ENCODE data around the gene TSPAN11.

Gene TSPAN11

DNA sequence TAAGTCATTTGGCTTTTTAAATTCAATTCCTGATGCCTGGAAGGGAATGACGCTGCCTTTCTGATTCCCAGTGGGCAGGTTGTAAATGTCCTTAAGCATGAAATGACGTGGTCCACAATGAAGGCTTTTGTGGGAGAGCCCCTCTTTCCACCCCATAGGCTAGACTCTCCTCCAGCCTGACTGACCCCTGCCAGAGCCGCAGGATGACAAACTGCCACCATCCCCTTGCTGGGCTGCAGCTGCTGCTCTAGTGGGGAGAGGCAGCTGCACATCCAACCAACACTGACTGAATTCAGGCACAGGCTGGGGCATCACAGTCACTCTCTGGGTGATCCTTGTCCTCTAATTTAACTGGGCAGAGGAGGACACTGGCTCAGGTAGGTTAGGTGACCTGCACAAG is 6.3 kb downstream of the TSPAN11 start:
- no peaks in the 10 kb centered on the region for H3K36me3 ChIP-seq (ENCODE audit: control insufficient read depth in 2 of 2, insufficient read depth in 2 of 2, low read length in 2 of 2)
- no peak overlapping the region for H3K4me3 ChIP-seq (ENCODE audit: low read length in 2 of 2)

DNA sequence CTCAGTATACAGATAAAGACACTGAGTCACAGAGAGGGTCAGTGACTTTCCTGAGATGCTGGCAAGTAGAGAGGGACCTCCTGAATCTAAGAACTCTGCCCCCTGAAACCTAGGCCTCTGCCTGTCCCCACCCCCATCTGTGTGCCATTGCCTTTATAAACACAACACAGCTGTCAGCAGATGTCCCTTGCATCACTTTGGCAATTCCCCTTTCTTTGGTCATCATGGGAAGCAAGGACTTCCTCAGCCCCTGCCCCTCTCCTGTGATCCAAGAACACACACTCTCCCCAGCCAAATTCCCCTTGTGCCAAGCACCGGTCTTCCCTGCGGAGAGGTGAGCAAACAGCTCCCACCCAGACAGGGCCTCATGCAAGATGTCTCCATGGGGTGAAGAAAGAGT is 8.3 kb downstream of the TSPAN11 start:
- no peak overlapping the region for H3K9ac ChIP-seq (ENCODE audit: low read depth in 1 of 2, low read length in 2 of 2)
- peaks cover 0 to 2% of the 10 kb centered on the region in 2 donors for H3K27me3 ChIP-seq (ENCODE audit: control insufficient read depth in 2 of 2, insufficient read depth in 2 of 2, low read length in 2 of 2)
- no peaks in the 10 kb centered on the region for H3K4me1 ChIP-seq (ENCODE audit: control insufficient read depth in 2 of 2, insufficient read depth in 2 of 2, low read length in 2 of 2)
- no peak overlapping the region for H3K27ac ChIP-seq (ENCODE audit: low read depth in 2 of 2, low read length in 2 of 2)
- H3K4me3 ChIP-seq (ENCODE audit: low read length in 2 of 2), result no peak overlapping the region
- no peaks in the 10 kb centered on the region for H3K9me3 ChIP-seq (ENCODE audit: control insufficient read depth in 2 of 2, low read length in 2 of 2)
- no peaks in the 10 kb centered on the region for H3K36me3 ChIP-seq (ENCODE audit: control insufficient read depth in 2 of 2, insufficient read depth in 2 of 2, low read length in 2 of 2)

More for the DNA sequence above, 6.3 kb downstream of the TSPAN11 start:
- Histone ChIP-seq H3K9ac (ENCODE audit: low read depth in 1 of 2, low read length in 2 of 2) (no peak overlapping the region), H3K27me3 (ENCODE audit: control insufficient read depth in 2 of 2, insufficient read depth in 2 of 2, low read length in 2 of 2) (peaks cover 0 to 6% of the 10 kb centered on the region in 2 donors), H3K4me1 (ENCODE audit: control insufficient read depth in 2 of 2, insufficient read depth in 2 of 2, low read length in 2 of 2) (no peaks in the 10 kb centered on the region), H3K27ac (ENCODE audit: low read depth in 2 of 2, low read length in 2 of 2) (no peak overlapping the region), H3K9me3 (ENCODE audit: control insufficient read depth in 2 of 2, low read length in 2 of 2) (no peaks in the 10 kb centered on the region)

DNA sequence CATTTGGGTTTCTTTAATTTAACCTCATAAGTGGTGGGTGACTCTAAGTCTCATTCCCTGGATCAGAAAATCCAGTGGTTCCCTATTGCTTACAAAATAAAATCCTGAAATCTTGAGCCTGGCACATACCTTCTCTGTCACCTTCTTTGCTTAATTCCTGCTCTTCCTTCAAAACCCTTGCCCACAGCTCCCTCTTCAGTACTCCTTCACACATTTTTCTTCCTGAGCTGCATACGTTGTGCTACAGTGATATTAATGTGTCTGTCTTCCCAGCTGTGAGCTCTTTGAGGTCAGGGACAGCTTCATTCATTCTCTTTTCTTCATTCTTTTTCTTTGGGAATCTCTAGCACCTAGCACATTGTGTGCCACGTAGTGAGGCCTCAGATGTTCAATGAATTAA is 9.5 kb downstream of the TSPAN11 start:
- Histone ChIP-seq H3K27ac (ENCODE audit: low read depth in 2 of 2, low read length in 2 of 2) (no peak overlapping the region), H3K9ac (ENCODE audit: low read depth in 1 of 2, low read length in 2 of 2) (no peak overlapping the region), H3K36me3 (ENCODE audit: control insufficient read depth in 2 of 2, insufficient read depth in 2 of 2, low read length in 2 of 2) (no peaks in the 10 kb centered on the region), H3K9me3 (ENCODE audit: control insufficient read depth in 2 of 2, low read length in 2 of 2) (no peaks in the 10 kb centered on the region), H3K4me1 (ENCODE audit: control insufficient read depth in 2 of 2, insufficient read depth in 2 of 2, low read length in 2 of 2) (no peaks in the 10 kb centered on the region), H3K4me3 (ENCODE audit: low read length in 2 of 2) (no peak overlapping the region), H3K27me3 (ENCODE audit: control insufficient read depth in 2 of 2, insufficient read depth in 2 of 2, low read length in 2 of 2) (peaks cover 0 to 2% of the 10 kb centered on the region in 2 donors)

DNA sequence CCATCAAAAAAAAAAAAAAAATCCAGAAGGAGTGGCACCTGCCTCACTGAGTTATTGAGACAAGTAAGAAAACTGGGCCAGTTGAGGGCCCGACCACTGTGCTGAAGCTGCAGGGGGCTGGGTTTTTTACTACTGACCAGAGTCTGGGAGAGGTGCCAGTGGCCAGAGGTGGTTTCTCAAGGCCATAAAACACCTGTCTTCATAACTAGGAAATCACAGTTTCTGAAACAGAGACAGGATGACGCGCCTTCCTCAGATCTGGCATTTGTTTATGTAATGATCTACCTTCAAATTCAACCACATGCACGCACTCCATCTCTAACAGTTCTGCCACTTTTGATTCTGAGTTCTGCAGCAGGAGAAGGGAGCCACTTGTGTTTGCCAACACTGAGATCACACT is 12.7 kb downstream of the TSPAN11 start:
- no peaks in the 10 kb centered on the region for H3K9me3 ChIP-seq (ENCODE audit: control insufficient read depth in 2 of 2, low read length in 2 of 2)
- H3K36me3 ChIP-seq (ENCODE audit: control insufficient read depth in 2 of 2, insufficient read depth in 2 of 2, low read length in 2 of 2), result no peaks in the 10 kb centered on the region
- no peaks in the 10 kb centered on the region for H3K4me1 ChIP-seq (ENCODE audit: control insufficient read depth in 2 of 2, insufficient read depth in 2 of 2, low read length in 2 of 2)
- H3K4me3 ChIP-seq (ENCODE audit: low read length in 2 of 2), result no peak overlapping the region
- H3K27ac ChIP-seq (ENCODE audit: low read depth in 2 of 2, low read length in 2 of 2), result no peak overlapping the region
- no peaks in the 10 kb centered on the region for H3K27me3 ChIP-seq (ENCODE audit: control insufficient read depth in 2 of 2, insufficient read depth in 2 of 2, low read length in 2 of 2)
- no peak overlapping the region for H3K9ac ChIP-seq (ENCODE audit: low read depth in 1 of 2, low read length in 2 of 2)

DNA sequence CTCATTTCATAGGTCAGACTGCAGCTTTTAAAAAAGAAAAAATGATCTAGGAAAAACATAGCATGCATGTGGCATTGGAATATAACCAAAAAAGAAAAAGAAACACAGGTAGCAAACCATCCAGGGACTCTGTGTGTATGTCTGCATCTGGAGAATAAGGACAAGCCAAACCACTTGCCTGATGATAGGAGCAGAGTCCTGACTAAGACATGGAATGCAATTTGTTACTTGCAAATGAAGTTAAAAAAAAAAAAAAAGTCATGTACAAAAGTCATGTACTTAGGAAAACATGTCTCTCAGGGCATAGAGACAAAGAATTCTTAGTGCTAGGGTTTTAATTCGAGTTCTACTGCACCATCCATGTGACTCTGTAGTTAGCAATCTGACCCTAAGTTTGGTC is 15.9 kb downstream of the TSPAN11 start:
- Histone ChIP-seq H3K36me3 (ENCODE audit: control insufficient read depth in 2 of 2, insufficient read depth in 2 of 2, low read length in 2 of 2) (no peaks in the 10 kb centered on the region), H3K27me3 (ENCODE audit: control insufficient read depth in 2 of 2, insufficient read depth in 2 of 2, low read length in 2 of 2) (no peaks in the 10 kb centered on the region), H3K27ac (ENCODE audit: low read depth in 2 of 2, low read length in 2 of 2) (no peak overlapping the region), H3K9me3 (ENCODE audit: control insufficient read depth in 2 of 2, low read length in 2 of 2) (no peaks in the 10 kb centered on the region), H3K4me1 (ENCODE audit: control insufficient read depth in 2 of 2, insufficient read depth in 2 of 2, low read length in 2 of 2) (no peaks in the 10 kb centered on the region), H3K9ac (ENCODE audit: low read depth in 1 of 2, low read length in 2 of 2) (no peak overlapping the region), H3K4me3 (ENCODE audit: low read length in 2 of 2) (no peak overlapping the region)

DNA sequence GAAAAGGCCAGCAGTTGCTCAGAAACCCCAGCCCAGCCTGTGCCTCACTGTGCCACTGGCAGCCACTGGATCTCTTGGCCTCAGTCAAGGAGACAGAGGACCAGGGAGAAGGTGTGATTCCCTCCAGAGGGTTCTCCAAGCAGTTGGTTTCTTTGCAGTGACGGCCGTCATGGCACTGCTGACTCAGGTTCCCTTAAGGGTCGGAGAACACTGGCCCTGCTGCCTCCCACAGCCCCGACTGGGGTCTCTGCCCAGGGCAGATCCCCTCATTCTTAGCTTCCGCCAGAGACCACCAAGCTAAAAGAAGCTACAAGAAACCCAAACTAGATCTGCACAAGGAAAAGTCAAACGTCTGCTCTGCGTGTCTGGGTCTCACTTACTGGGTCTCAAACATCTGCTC is 16.4 kb downstream of the TSPAN11 start:
- no peak overlapping the region for H3K9ac ChIP-seq (ENCODE audit: low read depth in 1 of 2, low read length in 2 of 2)
- no peak overlapping the region for H3K4me3 ChIP-seq (ENCODE audit: low read length in 2 of 2)
- no peaks in the 10 kb centered on the region for H3K9me3 ChIP-seq (ENCODE audit: control insufficient read depth in 2 of 2, low read length in 2 of 2)
- no peak overlapping the region for H3K27ac ChIP-seq (ENCODE audit: low read depth in 2 of 2, low read length in 2 of 2)
- H3K4me1 ChIP-seq (ENCODE audit: control insufficient read depth in 2 of 2, insufficient read depth in 2 of 2, low read length in 2 of 2), result no peaks in the 10 kb centered on the region
- no peaks in the 10 kb centered on the region for H3K36me3 ChIP-seq (ENCODE audit: control insufficient read depth in 2 of 2, insufficient read depth in 2 of 2, low read length in 2 of 2)
- H3K27me3 ChIP-seq (ENCODE audit: control insufficient read depth in 2 of 2, insufficient read depth in 2 of 2, low read length in 2 of 2), result no peaks in the 10 kb centered on the region

DNA sequence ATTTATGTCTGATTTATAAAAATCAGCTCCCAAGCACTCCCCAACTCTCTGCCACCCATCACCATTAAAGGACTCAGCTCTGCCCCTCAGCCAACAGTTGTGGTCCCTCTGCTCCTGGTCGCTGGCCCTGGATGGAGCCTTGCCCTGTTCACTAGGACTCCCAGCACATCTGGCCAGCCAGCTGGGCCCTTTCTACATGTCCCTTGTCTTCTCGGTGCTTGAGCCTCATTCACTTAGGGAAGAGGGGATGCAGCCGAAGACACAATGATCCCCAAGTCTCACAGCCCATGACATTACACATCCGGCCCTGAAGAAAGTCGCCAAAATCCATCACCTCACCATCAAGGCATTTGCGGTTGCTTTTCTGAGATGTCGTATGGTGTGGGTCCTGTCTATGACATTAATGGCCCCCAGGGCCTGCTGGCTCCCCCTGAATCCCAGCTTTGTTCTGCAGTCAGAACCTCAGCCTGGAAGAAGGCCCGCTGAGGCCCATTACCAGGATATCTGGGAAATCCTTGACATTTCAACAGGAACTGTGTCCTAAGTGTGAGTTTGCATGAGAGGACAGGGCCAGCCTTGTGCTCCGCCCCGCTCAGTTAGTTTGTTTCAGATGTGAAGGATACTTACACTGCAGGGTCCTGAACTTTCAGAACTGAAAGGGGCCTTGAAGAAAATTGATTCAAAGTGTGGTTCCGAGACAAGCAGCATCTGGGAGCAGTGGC is 19.1 kb downstream of the TSPAN11 start:
- H3K9ac ChIP-seq (ENCODE audit: low read depth in 1 of 2, low read length in 2 of 2), result no peak overlapping the region
- no peak overlapping the region for H3K4me3 ChIP-seq (ENCODE audit: low read length in 2 of 2)
- no peak overlapping the region for H3K27ac ChIP-seq (ENCODE audit: low read depth in 2 of 2, low read length in 2 of 2)
- H3K36me3 ChIP-seq (ENCODE audit: control insufficient read depth in 2 of 2, insufficient read depth in 2 of 2, low read length in 2 of 2), result no peaks in the 10 kb centered on the region
- H3K9me3 ChIP-seq (ENCODE audit: control insufficient read depth in 2 of 2, low read length in 2 of 2), result no peaks in the 10 kb centered on the region
- H3K4me1 ChIP-seq (ENCODE audit: control insufficient read depth in 2 of 2, insufficient read depth in 2 of 2, low read length in 2 of 2), result no peaks in the 10 kb centered on the region
- H3K27me3 ChIP-seq (ENCODE audit: control insufficient read depth in 2 of 2, insufficient read depth in 2 of 2, low read length in 2 of 2), result no peaks in the 10 kb centered on the region

DNA sequence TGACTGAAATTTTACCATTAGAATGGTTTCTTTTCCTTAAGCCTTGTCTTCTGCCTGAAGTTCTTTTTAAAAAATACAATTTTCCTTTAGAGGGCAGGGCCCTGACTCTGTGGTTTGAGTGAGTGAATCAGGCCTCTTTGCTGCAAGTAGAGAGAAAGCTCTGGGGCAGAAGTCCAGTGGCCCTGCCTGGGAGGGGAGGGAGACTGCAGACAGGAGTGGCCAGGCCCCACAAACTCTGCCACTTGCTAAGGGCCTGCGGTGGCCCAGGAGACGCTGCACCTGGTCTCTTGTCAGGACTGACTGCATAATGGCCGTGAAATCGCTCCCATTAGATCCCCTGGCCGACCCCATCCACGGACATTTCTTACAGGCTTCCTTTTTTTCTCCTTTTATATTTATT is 25.5 kb downstream of the TSPAN11 start:
- no peaks in the 10 kb centered on the region for H3K4me1 ChIP-seq (ENCODE audit: control insufficient read depth in 2 of 2, insufficient read depth in 2 of 2, low read length in 2 of 2)
- no peaks in the 10 kb centered on the region for H3K9me3 ChIP-seq (ENCODE audit: control insufficient read depth in 2 of 2, low read length in 2 of 2)
- no peaks in the 10 kb centered on the region for H3K36me3 ChIP-seq (ENCODE audit: control insufficient read depth in 2 of 2, insufficient read depth in 2 of 2, low read length in 2 of 2)
- no peaks in the 10 kb centered on the region for H3K27me3 ChIP-seq (ENCODE audit: control insufficient read depth in 2 of 2, insufficient read depth in 2 of 2, low read length in 2 of 2)
- H3K27ac ChIP-seq (ENCODE audit: low read depth in 2 of 2, low read length in 2 of 2), result no peak overlapping the region
- no peak overlapping the region for H3K4me3 ChIP-seq (ENCODE audit: low read length in 2 of 2)
- no peak overlapping the region for H3K9ac ChIP-seq (ENCODE audit: low read depth in 1 of 2, low read length in 2 of 2)

DNA sequence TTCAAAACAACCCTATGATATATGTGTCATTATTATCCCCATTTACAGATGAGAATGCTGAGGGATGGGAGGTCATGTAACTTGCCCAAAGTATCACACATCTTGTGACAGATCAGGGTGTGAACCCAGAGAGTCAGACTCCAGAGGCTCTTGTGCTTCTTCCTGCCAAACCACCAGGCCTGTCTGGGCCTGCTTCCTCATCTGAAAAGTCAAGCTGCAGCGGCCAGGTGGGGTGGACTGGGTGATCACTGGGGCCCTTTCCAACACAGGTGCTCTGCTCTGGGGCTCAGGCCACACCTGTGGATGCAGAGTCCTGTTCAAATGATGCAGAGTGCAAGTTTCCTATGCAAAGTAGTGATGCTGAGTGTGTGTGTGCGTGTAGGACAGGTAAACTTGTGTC is 26.7 kb downstream of the TSPAN11 start:
- Histone ChIP-seq H3K27me3 (ENCODE audit: control insufficient read depth in 2 of 2, insufficient read depth in 2 of 2, low read length in 2 of 2) (peaks cover 0 to 1% of the 10 kb centered on the region in 2 donors), H3K4me1 (ENCODE audit: control insufficient read depth in 2 of 2, insufficient read depth in 2 of 2, low read length in 2 of 2) (no peaks in the 10 kb centered on the region), H3K4me3 (ENCODE audit: low read length in 2 of 2) (no peak overlapping the region), H3K9ac (ENCODE audit: low read depth in 1 of 2, low read length in 2 of 2) (no peak overlapping the region), H3K9me3 (ENCODE audit: control insufficient read depth in 2 of 2, low read length in 2 of 2) (no peaks in the 10 kb centered on the region), H3K27ac (ENCODE audit: low read depth in 2 of 2, low read length in 2 of 2) (no peak overlapping the region), H3K36me3 (ENCODE audit: control insufficient read depth in 2 of 2, insufficient read depth in 2 of 2, low read length in 2 of 2) (no peaks in the 10 kb centered on the region)

DNA sequence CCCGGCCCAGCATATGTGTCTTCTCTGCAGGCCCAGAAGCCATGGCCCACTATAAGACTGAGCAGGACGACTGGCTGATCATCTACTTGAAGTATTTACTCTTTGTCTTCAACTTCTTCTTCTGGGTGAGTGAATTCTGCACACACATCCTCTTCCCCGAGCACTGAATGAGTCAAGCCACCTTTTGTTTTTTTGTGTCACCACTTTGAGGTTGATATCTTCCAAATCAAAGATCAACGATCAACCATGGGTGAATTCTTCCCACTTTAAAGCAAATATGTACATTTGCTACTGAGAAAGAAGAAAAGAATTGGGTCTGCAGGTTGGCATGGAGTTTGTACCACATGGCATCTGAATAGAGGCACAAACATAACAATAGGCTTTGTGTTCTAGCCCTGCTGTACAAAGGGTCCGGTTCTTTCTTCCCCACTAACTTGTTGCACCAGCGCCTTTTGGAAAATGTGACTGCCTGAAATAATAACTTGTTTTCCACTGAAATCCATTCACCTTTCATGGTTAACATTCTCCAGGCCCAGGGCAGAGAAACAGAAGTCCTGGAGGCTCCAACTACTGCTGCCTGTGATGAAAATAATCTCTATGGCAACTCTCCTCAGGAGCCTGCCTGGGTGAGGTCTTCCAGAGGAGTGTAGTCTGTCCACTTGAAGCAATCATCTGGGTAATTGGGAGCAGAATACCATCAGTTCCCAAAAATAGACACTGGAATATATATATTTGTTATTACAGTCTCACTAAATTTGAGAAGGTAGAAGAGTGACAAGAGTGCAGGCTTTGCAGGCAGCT is 27.6 kb downstream of the TSPAN11 start:
- Histone ChIP-seq H3K27me3 (ENCODE audit: control insufficient read depth in 2 of 2, insufficient read depth in 2 of 2, low read length in 2 of 2) (peaks cover 0 to 3% of the 10 kb centered on the region in 2 donors), H3K9me3 (ENCODE audit: control insufficient read depth in 2 of 2, low read length in 2 of 2) (no peaks in the 10 kb centered on the region), H3K4me1 (ENCODE audit: control insufficient read depth in 2 of 2, insufficient read depth in 2 of 2, low read length in 2 of 2) (peaks cover 0 to 2% of the 10 kb centered on the region in 2 donors), H3K27ac (ENCODE audit: low read depth in 2 of 2, low read length in 2 of 2) (no peak overlapping the region), H3K36me3 (ENCODE audit: control insufficient read depth in 2 of 2, insufficient read depth in 2 of 2, low read length in 2 of 2) (no peaks in the 10 kb centered on the region), H3K9ac (ENCODE audit: low read depth in 1 of 2, low read length in 2 of 2) (no peak overlapping the region), H3K4me3 (ENCODE audit: low read length in 2 of 2) (no peak overlapping the region)
